Activated CD4-positive, alpha-beta T cell treated with anti-CD3 and anti-CD28 coated beads, Interleukin-2, amount 10 ng/mL, durations not matched to agents 7 days and 5 days (primary cell): ENCODE data around the gene ANKDD1B. TPM values are rescaled to one million over a fixed set of nuclear protein-coding genes. Genes with fewer than 3 reads are reported as not detected.
"Not testable (repeated sequence)": the region's sequence is repeated elsewhere in the genome, so short reads cannot be mapped to it uniquely, and the experiment has no call there.

ENCODE experiments used
- CTCF ChIA-PET: fragments of 350-600 bp; sonication (Branson Sonifier 250); formaldehyde crosslinking; loops from one replicate; lab custom pipeline; 2021; ENCODE audit warnings: antibody characterized with exemption; lab: Charles Lee
- POLR2A ChIA-PET: fragments of 350-600 bp; sonication (Branson Sonifier 250); formaldehyde crosslinking; loops from one replicate; lab custom pipeline; 2021; ENCODE audit warnings: antibody characterized with exemption; lab: Charles Lee
- DNase-seq: peaks from one replicate; pipeline ENCODE4 v3.0.0-alpha.2; 2020
- H3K27ac Mint-ChIP-seq: one replicate; pipeline ENCODE4 v1.8.0; 2021; ENCODE audit warnings: mild to moderate bottlenecking, moderate library complexity, mixed read lengths
- H3K27me3 Mint-ChIP-seq: one replicate; pipeline ENCODE4 v1.8.0; 2021; ENCODE audit warnings: mixed read lengths
- H3K36me3 Mint-ChIP-seq: one replicate; pipeline ENCODE4 v1.8.0; 2021; ENCODE audit warnings: low read depth, mixed read lengths
- H3K4me1 Mint-ChIP-seq: one replicate; pipeline ENCODE4 v1.8.0; 2021; ENCODE audit warnings: mixed read lengths
- H3K4me3 Mint-ChIP-seq: one replicate; pipeline ENCODE4 v1.8.0; 2021; ENCODE audit warnings: mild to moderate bottlenecking, moderate library complexity, mixed read lengths
- H3K9me3 Mint-ChIP-seq: one replicate; pipeline ENCODE4 v1.8.0; 2021; ENCODE audit warnings: mixed read lengths
- total RNA-seq, 2 experiments: library from RNA; stranded (reverse); gene quantifications; one replicate each; pipeline ENCODE4 v1.2.3, GENCODE V29; 2021

Gene ANKDD1B
- total RNA-seq, 2 experiments from 2014 or later = 0.07 TPM; not detected in 1

GRCh38 chr5:75695472-75696351 is 84.5 kb downstream of the ANKDD1B start:
- POLR2A ChIA-PET = not testable (repeated sequence)

GRCh38 chr5:75701856-75702255 is 90.6 kb downstream of the ANKDD1B start:
- Mint-ChIP-seq H3K36me3 (peaks cover 62% of the 10 kb centered on the region), H3K27me3 (no peaks in the 10 kb centered on the region), H3K27ac (no peak overlapping the region), H3K4me3 (no peak overlapping the region), H3K4me1 (peaks cover 2% of the 10 kb centered on the region), H3K9me3 (no peaks in the 10 kb centered on the region)
- ChIA-PET CTCF (no interaction called here), POLR2A (no interaction called here)
- no peak for DNase-seq

More at GRCh38 chr5:75695472-75696351, 84.5 kb downstream of the ANKDD1B start:
- H3K4me3 Mint-ChIP-seq, DNase-seq, H3K9me3 Mint-ChIP-seq, H3K4me1 Mint-ChIP-seq, H3K27me3 Mint-ChIP-seq, CTCF ChIA-PET, H3K27ac Mint-ChIP-seq: not testable (repeated sequence)
- H3K36me3 Mint-ChIP-seq = peaks cover 46% of the 10 kb centered on the region

GRCh38 chr5:75706016-75706415 is 94.8 kb downstream of the ANKDD1B start:
- peaks cover 50% of the 10 kb centered on the region for H3K36me3 Mint-ChIP-seq
- no peaks in the 10 kb centered on the region for H3K27me3 Mint-ChIP-seq
- POLR2A ChIA-PET = no interaction called here
- H3K4me3 Mint-ChIP-seq = no peak overlapping the region
- DNase-seq = no peak
- CTCF ChIA-PET = no interaction called here
- no peaks in the 10 kb centered on the region for H3K9me3 Mint-ChIP-seq
- peaks cover 6% of the 10 kb centered on the region for H3K4me1 Mint-ChIP-seq
- no peak overlapping the region for H3K27ac Mint-ChIP-seq

- Mint-ChIP-seq H3K9me3 (no peaks in the 10 kb centered on the region), H3K4me1 (peaks cover 9% of the 10 kb centered on the region), H3K4me3 (no peak overlapping the region), H3K36me3 (peaks cover 49% of the 10 kb centered on the region), H3K27me3 (no peaks in the 10 kb centered on the region), H3K27ac (no peak overlapping the region)
- ChIA-PET POLR2A (no interaction called here), CTCF (interaction anchor here (1.1 kb wide), 1 partner anchor 26 kb away, joined by 3 read pairs; no protein-coding TSS in a partner anchor)
- DNase-seq = no peak
These were observed 95.5 kb downstream of the ANKDD1B start for GRCh38 chr5:75706775-75707174.

GRCh38 chr5:75707911-75708509 is 96.8 kb downstream of the ANKDD1B start:
- ChIA-PET POLR2A (no interaction called here), CTCF (no interaction called here)
- Mint-ChIP-seq H3K27me3 (no peaks in the 10 kb centered on the region), H3K4me3 (no peak overlapping the region), H3K36me3 (peaks cover 41% of the 10 kb centered on the region), H3K27ac (no peak overlapping the region), H3K9me3 (no peaks in the 10 kb centered on the region), H3K4me1 (peaks cover 14% of the 10 kb centered on the region)
- no peak for DNase-seq

- Mint-ChIP-seq H3K27me3 (no peaks in the 10 kb centered on the region), H3K36me3 (peaks cover 41% of the 10 kb centered on the region), H3K9me3 (no peaks in the 10 kb centered on the region), H3K4me1 (peaks cover 31% of the 10 kb centered on the region), H3K4me3 (no peak overlapping the region), H3K27ac (no peak overlapping the region)
- POLR2A ChIA-PET = no interaction called here
- no peak for DNase-seq
- CTCF ChIA-PET = no interaction called here
These were observed 99.4 kb downstream of the ANKDD1B start for GRCh38 chr5:75710637-75711036.

- peaks cover 40% of the 10 kb centered on the region for H3K36me3 Mint-ChIP-seq
- no peak overlapping the region for H3K4me3 Mint-ChIP-seq
- POLR2A ChIA-PET = no interaction called here
- peaks cover 34% of the 10 kb centered on the region for H3K4me1 Mint-ChIP-seq
- CTCF ChIA-PET = no interaction called here
- H3K27ac Mint-ChIP-seq = no peak overlapping the region
- no peaks in the 10 kb centered on the region for H3K27me3 Mint-ChIP-seq
- DNase-seq = no peak
- H3K9me3 Mint-ChIP-seq = no peaks in the 10 kb centered on the region
These were observed 99.9 kb downstream of the ANKDD1B start for GRCh38 chr5:75711151-75711550.

- Mint-ChIP-seq H3K27ac (no peak overlapping the region), H3K4me1 (peaks cover 39% of the 10 kb centered on the region), H3K36me3 (peaks cover 38% of the 10 kb centered on the region), H3K4me3 (no peak overlapping the region), H3K27me3 (no peaks in the 10 kb centered on the region), H3K9me3 (no peaks in the 10 kb centered on the region)
- POLR2A ChIA-PET = no interaction called here
- CTCF ChIA-PET = no interaction called here
- DNase-seq = no peak
These were observed 100.8 kb downstream of the ANKDD1B start for GRCh38 chr5:75712091-75712490.

- ChIA-PET CTCF (interaction anchor here (1.6 kb wide), 1 partner anchor 36 kb away, joined by 4 read pairs; no protein-coding TSS in a partner anchor), POLR2A (no interaction called here)
- H3K36me3 Mint-ChIP-seq = peaks cover 26% of the 10 kb centered on the region
- peak overlapping the region; percentile 98 for H3K4me3 Mint-ChIP-seq
- no peaks in the 10 kb centered on the region for H3K9me3 Mint-ChIP-seq
- H3K27ac Mint-ChIP-seq = peak overlapping the region; percentile 100
- H3K4me1 Mint-ChIP-seq = peaks cover 36% of the 10 kb centered on the region
- H3K27me3 Mint-ChIP-seq = peaks cover 5% of the 10 kb centered on the region
- DNase-seq = no peak
These were observed 105.4 kb downstream of the ANKDD1B start for GRCh38 chr5:75716715-75717081.

GRCh38 chr5:75717082-75717922 is 106.0 kb downstream of the ANKDD1B start, which contains the start of gene POC5:
TSS of gene POC5 (minus strand) at chr5:75717437. CDS start at chr5:75712937, 4,500 bp downstream.
- no peaks in the 10 kb centered on the region for H3K9me3 Mint-ChIP-seq
- H3K27ac Mint-ChIP-seq = peak within 1 kb of the TSS; percentile 100
- peaks cover 20% of the 10 kb centered on the region for H3K36me3 Mint-ChIP-seq
- peak; percentile 98 for DNase-seq
- ChIA-PET CTCF (interaction anchor here (1.6 kb wide), 1 partner anchor 36 kb away, joined by 4 read pairs; no protein-coding TSS in a partner anchor), POLR2A (interaction anchor here (0.7 kb wide), 1 partner anchor 192 kb away, joined by 3 read pairs; no protein-coding TSS in a partner anchor)
- H3K4me1 Mint-ChIP-seq = peaks cover 33% of the 10 kb centered on the region
- H3K27me3 Mint-ChIP-seq = peaks cover 6% of the 10 kb centered on the region
- peak within 1 kb of the TSS; percentile 98 for H3K4me3 Mint-ChIP-seq

- Mint-ChIP-seq H3K27me3 (peaks cover 6% of the 10 kb centered on the region), H3K9me3 (no peaks in the 10 kb centered on the region), H3K36me3 (peaks cover 1% of the 10 kb centered on the region), H3K4me3 (no peak overlapping the region), H3K4me1 (peaks cover 10% of the 10 kb centered on the region), H3K27ac (no peak overlapping the region)
- POLR2A ChIA-PET = no interaction called here
- DNase-seq = no peak
- CTCF ChIA-PET = no interaction called here
These were observed 109.6 kb downstream of the ANKDD1B start for GRCh38 chr5:75720882-75721281.
